Activated CD4-positive, alpha-beta T cell treated with anti-CD3 and anti-CD28 coated beads, Interleukin-10, Interleukin-2, amounts not matched to agents 100 ng/mL and 50 ng/mL, durations not matched to agents 16 hours and 8 hours (primary cell): ENCODE measurements around the gene USP43.
"Not testable (repeated sequence)": the region's sequence is repeated elsewhere in the genome, so short reads cannot be mapped to it uniquely, and the experiment has no call there.

Experiments
- DNase-seq: peaks from one replicate; pipeline ENCODE4 v3.0.0-alpha.2; 2020

Gene USP43

GRCh38 chr17:9661027-9661426 lies 15.7 kb downstream of the USP43 start:
- no peak for DNase-seq

GRCh38 chr17:9663511-9663910 lies 18.2 kb downstream of the USP43 start:
- not testable (repeated sequence) for DNase-seq

DNA sequence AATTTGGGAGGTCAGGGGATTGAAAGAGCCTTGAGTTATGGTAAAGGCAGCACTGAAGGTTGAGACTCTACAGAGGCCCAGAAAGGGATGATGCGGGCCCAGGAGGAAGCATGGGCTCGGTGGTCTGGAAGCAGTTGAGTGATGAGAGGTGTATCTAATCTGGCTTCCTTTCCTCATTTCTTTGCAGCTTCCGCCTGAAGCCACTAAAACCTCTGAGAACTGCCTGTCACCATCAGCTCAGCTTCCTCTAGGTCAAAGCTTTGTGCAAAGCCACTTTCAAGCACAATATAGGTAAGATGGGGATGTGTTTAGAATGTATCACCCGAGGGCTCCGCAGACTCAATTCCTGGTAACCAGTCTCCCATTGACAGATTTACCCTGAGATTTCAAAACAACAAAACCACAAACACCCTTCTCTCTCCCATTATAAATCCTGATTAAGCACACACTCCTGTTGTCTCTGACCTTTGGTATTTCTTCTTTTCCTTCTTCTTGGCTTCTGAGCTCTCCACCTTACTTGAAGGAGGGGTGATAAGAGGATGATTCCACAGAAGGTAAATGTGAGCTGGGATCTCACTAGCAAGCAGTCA lies 21.2 kb downstream of the USP43 start:
- peak; percentile 48 for DNase-seq

DNA sequence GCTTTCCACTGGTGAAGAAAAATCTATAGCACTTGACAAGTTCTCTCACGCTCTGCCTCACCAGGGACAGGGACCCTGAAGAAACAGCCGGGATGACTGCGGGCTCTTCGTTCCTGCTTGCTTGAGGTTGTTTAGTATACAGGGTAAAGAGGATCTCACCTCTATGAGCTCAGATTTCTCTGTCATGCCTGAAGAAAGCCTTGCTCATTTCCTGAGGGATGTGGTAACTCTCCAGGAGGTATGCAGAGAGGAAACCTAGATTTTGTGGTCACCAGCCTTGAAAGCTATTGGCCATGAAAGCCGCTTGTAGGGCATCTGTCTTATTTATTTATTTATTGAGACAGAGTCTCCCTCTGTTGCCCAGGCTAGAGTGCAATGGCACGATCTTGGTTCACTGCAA lies 23.2 kb downstream of the USP43 start:
- peak; percentile 34 for DNase-seq

DNA sequence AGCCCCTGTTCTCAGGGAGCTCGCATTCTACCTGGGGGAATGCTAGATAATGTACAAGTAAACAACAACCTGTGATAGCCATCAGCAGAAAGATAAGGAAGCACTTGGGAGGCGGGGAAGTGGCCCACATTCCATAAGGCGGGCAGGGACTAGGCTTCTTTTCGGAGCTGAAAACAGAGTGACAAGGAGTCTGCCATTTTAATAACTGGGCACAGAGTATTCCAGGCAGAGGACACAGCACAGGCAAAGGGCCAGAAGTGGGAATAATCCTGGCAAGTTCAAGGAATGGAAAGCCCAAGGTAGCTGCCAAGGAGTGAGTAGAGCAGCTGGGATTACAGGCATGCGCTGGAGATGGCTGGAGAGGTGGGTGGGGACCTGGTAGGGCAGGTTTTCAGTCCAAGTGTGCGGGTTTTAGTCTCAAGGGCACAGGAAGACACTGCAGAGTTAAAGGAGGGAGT lies 24.3 kb downstream of the USP43 start:
- DNase-seq, result no peak

DNA sequence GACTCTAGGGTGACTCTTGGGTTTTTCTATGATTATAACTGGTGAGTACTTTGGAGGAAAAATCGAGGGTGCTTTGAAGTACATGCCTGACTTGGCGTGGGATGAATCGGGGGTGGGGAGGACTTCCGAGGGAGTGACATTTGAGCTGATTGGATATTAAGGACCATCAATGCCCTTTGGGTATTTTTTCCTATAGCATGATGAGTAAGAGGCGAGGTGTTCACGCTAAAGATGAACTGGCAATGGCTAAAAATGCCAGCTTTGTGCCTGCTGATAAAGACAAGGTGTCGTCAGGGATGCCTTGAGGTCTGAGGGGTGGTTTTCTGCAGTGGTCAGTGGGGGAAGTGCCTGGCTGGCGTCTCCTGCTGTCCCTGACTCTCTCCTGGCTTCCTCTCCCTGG lies 25.3 kb downstream of the USP43 start:
- DNase-seq, result no peak

DNA sequence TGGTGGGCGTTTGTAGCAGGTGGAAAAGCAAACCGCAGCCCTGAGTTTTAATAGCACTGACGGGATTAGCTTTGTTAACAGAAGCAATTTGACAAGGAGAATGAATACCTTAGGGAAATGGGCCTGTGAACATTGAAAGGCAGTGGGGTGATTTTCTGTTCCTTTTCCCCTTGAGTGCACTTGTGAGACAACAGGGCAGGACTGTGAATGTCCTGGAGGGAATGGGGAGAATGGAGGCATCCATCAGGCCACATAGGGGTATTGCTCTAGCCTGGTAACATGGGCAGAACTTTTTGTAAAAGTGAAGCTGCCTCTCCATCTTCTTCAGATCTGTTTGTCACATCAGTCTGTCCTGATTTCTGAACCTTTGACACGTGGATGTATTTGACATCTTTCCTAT lies 26.2 kb downstream of the USP43 start:
- DNase-seq, result no peak

DNA sequence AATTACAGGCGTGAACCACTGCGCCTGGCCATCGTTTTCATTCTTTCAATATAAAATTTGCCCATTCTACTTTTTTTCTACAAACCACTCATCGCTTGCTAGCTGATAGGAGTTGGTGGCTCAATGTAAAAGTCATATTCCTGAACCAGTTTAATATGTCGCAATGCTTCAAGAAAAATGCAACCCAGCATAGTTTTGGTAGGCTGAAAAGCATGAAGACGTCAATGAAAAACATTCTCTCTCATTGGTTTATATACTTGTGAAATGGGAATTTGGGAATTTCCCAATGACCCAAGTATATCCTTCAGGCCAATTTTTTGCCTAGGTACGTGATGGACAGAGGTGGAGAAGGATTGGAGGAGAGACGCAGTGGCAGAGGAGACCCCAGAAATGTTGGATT lies 26.9 kb downstream of the USP43 start:
- no peak for DNase-seq

GRCh38 chr17:9672691-9673090 lies 27.4 kb downstream of the USP43 start:
- DNase-seq, result no peak

- DNase-seq, result no peak
These were observed 30.8 kb downstream of the USP43 start for GRCh38 chr17:9676084-9676483.

GRCh38 chr17:9676820-9677310 lies 31.5 kb downstream of the USP43 start:
- peak; percentile 81 for DNase-seq

DNA sequence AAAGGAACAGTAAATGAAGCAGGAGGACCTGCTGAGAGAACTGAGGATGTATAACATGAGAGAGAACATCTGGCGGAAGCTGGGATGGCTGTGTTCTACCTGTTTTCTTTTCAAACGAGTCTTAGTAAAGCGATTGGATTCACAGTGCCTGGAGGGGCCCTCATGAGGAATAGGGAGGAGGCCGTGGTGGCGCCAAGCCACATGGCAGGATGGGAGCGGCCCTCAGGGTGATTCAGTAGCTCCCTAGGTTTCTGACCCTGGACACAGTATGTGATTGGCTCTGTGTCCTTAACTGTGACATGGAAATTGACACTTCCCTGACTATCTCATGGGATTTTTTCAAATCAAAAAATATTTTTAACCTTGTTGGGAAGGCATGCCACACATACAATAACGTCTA lies 32.1 kb downstream of the USP43 start:
- no peak for DNase-seq

- DNase-seq, result no peak
These were observed 32.6 kb downstream of the USP43 start for GRCh38 chr17:9677896-9678295.

- no peak for DNase-seq
These were observed 39.8 kb downstream of the USP43 start for GRCh38 chr17:9684955-9685621.

GRCh38 chr17:9693755-9694154 lies 48.4 kb downstream of the USP43 start:
- DNase-seq, result no peak

DNA sequence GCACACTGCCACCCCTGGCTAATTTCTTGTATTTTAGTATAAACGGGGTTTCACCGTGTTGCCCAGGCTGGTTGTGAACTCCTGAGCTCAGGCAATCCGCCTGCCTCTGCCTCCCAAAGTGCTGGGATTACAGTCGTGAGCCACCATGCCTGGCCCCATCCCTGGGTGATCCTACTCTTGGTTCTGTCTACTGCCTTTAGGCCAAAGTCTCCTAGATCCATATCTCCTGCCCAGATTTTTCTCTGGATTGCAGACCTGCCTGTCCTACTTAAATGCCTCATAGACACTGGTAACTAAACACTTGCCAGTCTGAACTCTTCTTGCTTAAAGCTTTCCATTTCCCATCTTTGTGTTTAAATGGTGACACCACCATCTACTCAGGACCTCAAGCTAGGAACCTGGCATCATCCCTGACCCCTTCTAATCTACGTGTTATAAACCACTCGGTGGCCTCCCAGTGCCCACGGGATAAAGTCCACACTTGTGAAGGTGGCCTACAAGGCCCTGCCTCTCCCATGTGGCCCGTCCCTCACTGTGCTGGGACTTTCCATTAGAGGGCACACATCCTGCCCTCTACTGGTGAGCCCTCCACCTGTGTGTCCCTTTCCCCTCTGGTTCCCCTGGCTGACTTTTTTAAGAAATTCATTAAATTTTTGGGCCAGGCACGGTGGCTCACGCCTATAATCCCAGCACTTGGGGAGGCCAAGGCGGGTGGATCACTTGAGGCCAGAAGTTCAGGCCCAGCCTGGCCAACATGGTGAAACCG lies 51.1 kb downstream of the USP43 start:
- DNase-seq, result no peak

- DNase-seq, result no peak
These were observed 54.8 kb downstream of the USP43 start for GRCh38 chr17:9700136-9700535.

DNA sequence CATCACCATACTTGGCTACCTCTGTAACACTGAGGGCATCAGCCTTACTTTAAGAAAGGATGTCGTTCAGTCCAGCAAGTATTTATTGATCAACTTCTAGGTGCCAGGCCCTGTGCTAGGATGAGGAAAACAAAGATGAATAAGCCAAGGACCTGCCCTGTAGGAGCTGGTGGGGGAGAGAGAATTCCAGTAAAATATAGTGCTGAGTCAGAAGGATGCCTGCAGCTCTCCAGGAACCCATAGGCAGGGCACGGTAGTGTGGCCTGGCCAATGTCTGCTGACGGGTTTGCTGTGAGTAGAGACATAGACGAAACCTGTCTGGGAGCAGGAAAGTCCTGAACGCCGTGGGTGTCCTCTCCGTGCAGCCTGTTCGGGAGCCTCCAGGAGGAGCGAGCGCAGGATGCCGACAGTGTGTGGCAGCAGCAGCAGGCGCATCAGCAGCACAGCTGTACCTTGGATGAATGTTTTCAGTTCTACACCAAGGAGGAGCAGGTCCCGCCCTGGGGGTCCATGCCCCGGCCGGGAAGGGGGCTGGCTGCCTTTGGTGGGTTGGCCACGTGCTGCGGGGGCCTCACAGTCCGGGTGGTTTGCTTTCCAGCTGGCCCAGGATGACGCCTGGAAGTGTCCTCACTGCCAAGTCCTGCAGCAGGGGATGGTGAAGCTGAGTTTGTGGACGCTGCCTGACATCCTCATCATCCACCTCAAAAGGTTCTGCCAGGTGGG lies 55.6 kb downstream of the USP43 start:
- no peak for DNase-seq

GRCh38 chr17:9702482-9702881 lies 57.2 kb downstream of the USP43 start:
- no peak for DNase-seq

- DNase-seq, result no peak
These were observed 57.8 kb downstream of the USP43 start for GRCh38 chr17:9702914-9703780.

DNA sequence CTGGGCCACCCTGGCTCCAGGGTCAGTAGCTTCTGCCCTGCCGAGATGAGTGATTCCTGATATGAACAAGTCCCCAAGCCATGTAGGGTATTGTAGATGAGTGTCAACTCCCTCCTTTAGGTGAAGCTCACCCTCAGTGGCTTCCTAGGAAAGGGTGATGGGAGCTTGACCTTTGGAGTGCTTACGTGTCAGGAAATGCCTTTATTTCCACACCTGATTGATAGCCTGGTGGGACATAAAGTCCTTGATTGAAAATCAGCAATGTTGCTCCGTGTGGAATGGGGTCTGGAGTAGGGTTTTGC lies 58.4 kb downstream of the USP43 start:
- no peak for DNase-seq

DNA sequence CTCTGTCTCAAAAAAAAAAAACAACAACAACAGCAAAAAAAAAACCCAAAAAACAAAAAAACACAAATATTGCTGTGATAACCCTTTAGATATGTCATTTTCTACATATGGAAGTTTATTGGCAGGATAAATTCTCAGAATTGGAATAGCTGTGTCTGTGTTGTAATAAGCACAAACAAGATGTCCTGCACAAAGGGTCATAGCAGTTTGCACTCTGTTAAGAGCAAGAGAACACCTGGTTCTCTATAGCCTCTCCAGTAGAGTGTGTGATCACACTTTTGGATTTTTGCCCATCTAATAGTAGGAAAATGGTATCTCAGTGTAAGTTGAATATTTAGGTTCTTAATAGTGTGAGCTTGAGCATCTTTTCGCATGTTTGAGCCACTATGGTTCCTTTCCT lies 60.4 kb downstream of the USP43 start:
- DNase-seq, result no peak

GRCh38 chr17:9707948-9708347 lies 62.6 kb downstream of the USP43 start:
- no peak for DNase-seq
